SK-N-SH treated with all-trans-retinoic acid at 6 μM for 48 hours (cell line): ENCODE data around the gene MIA2.

ENCODE experiments used
- ATAC-seq: fragments of 200-7000 bp; cut with Tn5 transposase; 3 replicates; pipeline ENCODE4 v1.9.1; 2020; ENCODE audit warnings: mild to moderate bottlenecking, moderate library complexity
- ARNTL ChIP-seq: fragments of 450-650 bp; formaldehyde crosslinking; IDR thresholded peaks from 2 replicates; pipeline ENCODE4 v1.5.0; 2020; ENCODE audit warnings: low read depth, mild to moderate bottlenecking, moderate library complexity, borderline replicate concordance
- BACH2 ChIP-seq: fragments of 250-450 bp; sonication (Bioruptor Pico); IDR thresholded peaks from 2 replicates; pipeline ENCODE4 v1.9.0; 2021; ENCODE audit warnings: mild to moderate bottlenecking, borderline replicate concordance
- CREB5 ChIP-seq: fragments of 250-450 bp; sonication (Bioruptor Pico); IDR thresholded peaks from 2 replicates; pipeline ENCODE4 v1.5.1; 2020; ENCODE audit warnings: low read depth, mild to moderate bottlenecking, moderate library complexity
- CSDC2 ChIP-seq: fragments of 250-450 bp; sonication (Bioruptor Pico); IDR thresholded peaks from 2 replicates; pipeline ENCODE4 v1.5.0; 2020; ENCODE audit warnings: mild to moderate bottlenecking, moderate library complexity
- CSRNP3 ChIP-seq: fragments of 250-450 bp; sonication (Bioruptor Pico); IDR thresholded peaks from 2 replicates; pipeline ENCODE4 v1.5.1; 2021; ENCODE audit warnings: mild to moderate bottlenecking, moderate library complexity
- ESRRG ChIP-seq: fragments of 250-450 bp; sonication (Bioruptor Pico); IDR thresholded peaks from 2 replicates; pipeline ENCODE4 v1.6.1; 2021; ENCODE audit warnings: mild to moderate bottlenecking
- GLIS3 ChIP-seq: fragments of 250-450 bp; sonication (Bioruptor Pico); IDR thresholded peaks from 2 replicates; pipeline ENCODE4 v1.5.0; 2020; ENCODE audit warnings: mild to moderate bottlenecking, moderate library complexity
- ISL1 ChIP-seq: fragments of 250-450 bp; sonication (Bioruptor Pico); IDR thresholded peaks from 2 replicates; pipeline ENCODE4 v2.1.2; 2022; ENCODE audit warnings: mild to moderate bottlenecking, moderate library complexity
- OSR1 ChIP-seq: fragments of 250-450 bp; sonication (Bioruptor Pico); IDR thresholded peaks from 2 replicates; pipeline ENCODE4 v1.8.0; 2022; ENCODE audit warnings: moderate library complexity, mild to moderate bottlenecking, inconsistent platforms
- PATZ1 ChIP-seq: fragments of 250-450 bp; sonication (Bioruptor Pico); IDR thresholded peaks from 2 replicates; pipeline ENCODE4 v1.8.0; 2020; ENCODE audit warnings: mild to moderate bottlenecking, moderate library complexity, borderline replicate concordance
- POU6F1 ChIP-seq: fragments of 250-450 bp; sonication (Bioruptor Pico); IDR thresholded peaks from 2 replicates; pipeline ENCODE4 v1.8.0; 2021; ENCODE audit warnings: low read depth, mild to moderate bottlenecking, moderate library complexity, borderline replicate concordance
- PPARA ChIP-seq: fragments of 250-450 bp; sonication (Bioruptor Pico); IDR thresholded peaks from 2 replicates; pipeline ENCODE4 v1.5.0; 2020; ENCODE audit warnings: mild to moderate bottlenecking, borderline replicate concordance
- RARB ChIP-seq: fragments of 250-450 bp; sonication (Bioruptor Pico); IDR thresholded peaks from 2 replicates; pipeline ENCODE4 v1.8.0; 2021; ENCODE audit warnings: mild to moderate bottlenecking, moderate library complexity
- SNAI2 ChIP-seq: fragments of 250-450 bp; sonication (Bioruptor Pico); IDR thresholded peaks from 2 replicates; pipeline ENCODE4 v1.5.0; 2020; ENCODE audit warnings: mild to moderate bottlenecking, moderate library complexity
- TCF4 ChIP-seq: fragments of 250-450 bp; sonication (Bioruptor Pico); IDR thresholded peaks from 2 replicates; pipeline ENCODE4 v1.8.0; 2021; ENCODE audit warnings: mild to moderate bottlenecking, moderate library complexity, borderline replicate concordance
- TOX ChIP-seq: fragments of 250-450 bp; sonication (Bioruptor Pico); IDR thresholded peaks from 2 replicates; pipeline ENCODE4 v1.8.0; 2021; ENCODE audit warnings: mild to moderate bottlenecking, moderate library complexity, borderline replicate concordance
- TSHZ2 ChIP-seq: fragments of 250-450 bp; sonication (Bioruptor Pico); IDR thresholded peaks from 2 replicates; pipeline ENCODE4 v1.5.0; 2020; ENCODE audit warnings: mild to moderate bottlenecking, moderate library complexity
- ZC3H10 ChIP-seq: fragments of 250-450 bp; sonication (Bioruptor Pico); IDR thresholded peaks from 2 replicates; pipeline ENCODE4 v1.5.1; 2021; ENCODE audit warnings: mild to moderate bottlenecking, moderate library complexity
- ZFP3 ChIP-seq: fragments of 250-450 bp; sonication (Bioruptor Pico); IDR thresholded peaks from 2 replicates; pipeline ENCODE4 v1.5.0; 2020; ENCODE audit warnings: mild to moderate bottlenecking, moderate library complexity
- ZFP30 ChIP-seq: fragments of 450-650 bp; formaldehyde crosslinking; IDR thresholded peaks from 2 replicates; pipeline ENCODE4 v1.5.0; 2022; ENCODE audit warnings: mild to moderate bottlenecking, moderate library complexity
- ZNF70 ChIP-seq: fragments of 450-650 bp; formaldehyde crosslinking; IDR thresholded peaks from 2 replicates; pipeline ENCODE4 v1.5.0; 2020; ENCODE audit warnings: mild to moderate bottlenecking, moderate library complexity
- ZNF8 ChIP-seq: fragments of 450-650 bp; formaldehyde crosslinking; IDR thresholded peaks from 2 replicates; pipeline ENCODE4 v1.5.0; 2020; ENCODE audit warnings: mild to moderate bottlenecking, moderate library complexity

Gene MIA2

GRCh38 chr14:39393289-39393688 is 159.6 kb downstream of the MIA2 start:
- TF ChIP-seq ZFP30 (no peak), ARNTL (no peak), SNAI2 (no peak), ESRRG (CRISPR knock-in tag) (no peak), ZFP3 (CRISPR knock-in tag) (no peak), BACH2 (no peak), OSR1 (CRISPR knock-in tag) (no peak), GLIS3 (CRISPR knock-in tag) (no peak), RARB (CRISPR knock-in tag) (no peak), CREB5 (CRISPR knock-in tag) (no peak), POU6F1 (CRISPR knock-in tag) (no peak), ZNF70 (CRISPR knock-in tag) (no peak), CSDC2 (no peak), PATZ1 (no peak), ZNF8 (CRISPR knock-in tag) (no peak), TOX (no peak), PPARA (CRISPR knock-in tag) (no peak), ZC3H10 (no peak), TCF4 (CRISPR knock-in tag) (no peak), TSHZ2 (no peak)
- no peak for ATAC-seq

- peak; percentile 41; the same call in 1 of the 3 replicates for ATAC-seq
Observed at GRCh38 chr14:39395555-39396254, 162.0 kb downstream of the MIA2 start.

More at GRCh38 chr14:39395555-39396254, 162.0 kb downstream of the MIA2 start:
- TF ChIP-seq ZNF8 (CRISPR knock-in tag) = no peak
- TF ChIP-seq CSRNP3 (CRISPR knock-in tag) = no peak
- no peak for TF ChIP-seq CREB5 (CRISPR knock-in tag)
- no peak for TF ChIP-seq TCF4 (CRISPR knock-in tag)
- no peak for TF ChIP-seq SNAI2
- TF ChIP-seq GLIS3 (CRISPR knock-in tag) = no peak
- no peak for TF ChIP-seq ESRRG (CRISPR knock-in tag)
- no peak for TF ChIP-seq ARNTL
- TF ChIP-seq ZNF70 (CRISPR knock-in tag) = no peak
- TF ChIP-seq ZC3H10 = no peak
- no peak for TF ChIP-seq TOX
- TF ChIP-seq OSR1 (CRISPR knock-in tag) = no peak
- no peak for TF ChIP-seq ZFP3 (CRISPR knock-in tag)
- no peak for TF ChIP-seq ISL1
- TF ChIP-seq RARB (CRISPR knock-in tag) = no peak
- TF ChIP-seq PPARA (CRISPR knock-in tag) = no peak
- TF ChIP-seq CSDC2 = no peak
